Forelimb muscle (tissue), 1 donor: Measurements from ENCODE around the gene MAGOHB. TPM values are rescaled to one million over a fixed set of nuclear protein-coding genes. Genes with fewer than 3 reads are reported as not detected.
"Not testable (repeated sequence)": the region's sequence is repeated elsewhere in the genome, so short reads cannot be mapped to it uniquely, and the experiment has no call there.

ENCODE experiments used
- DNase-seq: peaks from one replicate; pipeline ENCODE4 v3.0.0-alpha.2; 2013; ENCODE audit warnings: low read depth
- polyA plus RNA-seq: library from polyadenylated mRNA; unstranded; fragments of 120-200 nt; gene quantifications from one replicate; pipeline ENCODE4 v1.2.1, GENCODE V29; 2013; ENCODE audit not compliant: insufficient read length

The MAGOHB gene
- polyA plus RNA-seq, 1 donor = 20.2 TPM

DNA sequence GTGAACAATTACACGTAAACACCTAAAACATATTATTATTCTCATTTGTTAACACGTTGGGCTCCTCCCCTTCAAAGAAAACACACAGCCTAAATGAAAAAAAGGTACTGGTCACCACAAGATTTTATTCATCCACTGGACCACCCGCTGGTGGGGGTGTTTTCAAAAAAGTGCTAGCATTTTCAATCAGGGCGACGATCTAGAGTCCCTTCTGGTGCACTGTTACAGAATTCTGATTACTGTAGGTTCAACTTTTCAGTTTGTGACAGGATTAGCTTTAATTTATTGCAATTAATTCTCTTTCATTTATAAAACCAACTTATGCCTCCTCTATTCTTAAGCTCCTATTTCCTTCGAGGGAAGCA is 443 bp downstream of the MAGOHB start:
- no peak for DNase-seq

GRCh38 chr12:10612110-10612509 is 1.3 kb downstream of the MAGOHB start:
- no peak for DNase-seq

- not testable (repeated sequence) for DNase-seq
These were observed 2.2 kb downstream of the MAGOHB start for GRCh38 chr12:10611258-10611657.

GRCh38 chr12:10610188-10610587 is 3.2 kb downstream of the MAGOHB start:
- DNase-seq = no peak

DNA sequence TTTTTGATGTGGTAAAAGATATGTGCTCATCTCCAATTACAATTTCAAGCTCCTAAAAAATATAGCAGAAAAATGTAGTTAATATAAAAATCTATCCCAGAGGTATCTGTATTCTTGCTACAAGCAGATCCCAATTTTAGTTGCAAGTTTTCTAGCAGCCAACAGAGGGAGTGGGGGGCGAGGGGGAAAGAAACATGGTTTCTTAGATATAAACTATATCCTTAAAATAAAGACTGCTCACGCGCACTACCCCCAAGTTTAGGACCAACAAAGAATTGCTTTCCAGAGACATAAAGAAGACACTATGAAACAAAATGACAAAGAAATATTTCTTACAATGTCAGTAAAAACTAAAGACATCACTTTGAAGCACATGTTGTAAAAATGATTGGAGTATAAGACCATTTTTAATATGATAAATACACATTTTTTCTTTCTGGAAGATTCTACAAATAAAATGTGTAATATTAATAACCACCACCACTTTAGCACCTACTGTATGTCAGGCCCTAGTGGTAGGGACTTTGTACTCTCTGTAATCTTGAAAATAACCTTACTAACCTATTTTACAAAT is 5.4 kb downstream of the MAGOHB start:
- no peak for DNase-seq

GRCh38 chr12:10601860-10602259 is 11.5 kb downstream of the MAGOHB start:
- no peak for DNase-seq

- DNase-seq = no peak
These were observed 12.4 kb downstream of the MAGOHB start for GRCh38 chr12:10600988-10601387.

DNA sequence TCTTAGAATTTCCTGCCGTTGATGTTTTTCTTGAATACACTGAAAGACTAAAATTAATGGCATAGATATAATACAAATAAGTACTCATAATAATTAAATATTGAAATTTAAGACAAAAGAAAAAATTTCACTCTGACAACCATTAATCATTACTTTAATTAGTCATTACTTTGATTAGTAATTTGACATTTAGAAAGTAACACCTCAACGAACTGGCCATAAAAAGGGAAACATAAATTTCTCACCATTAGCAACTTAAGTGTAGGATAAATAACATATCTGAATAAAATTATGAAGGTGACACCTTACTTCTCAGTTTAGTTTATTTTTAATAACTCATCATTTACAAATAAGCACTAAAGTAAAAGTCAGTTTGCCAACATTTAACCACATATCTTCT is 17.5 kb downstream of the MAGOHB start:
- no peak for DNase-seq

DNA sequence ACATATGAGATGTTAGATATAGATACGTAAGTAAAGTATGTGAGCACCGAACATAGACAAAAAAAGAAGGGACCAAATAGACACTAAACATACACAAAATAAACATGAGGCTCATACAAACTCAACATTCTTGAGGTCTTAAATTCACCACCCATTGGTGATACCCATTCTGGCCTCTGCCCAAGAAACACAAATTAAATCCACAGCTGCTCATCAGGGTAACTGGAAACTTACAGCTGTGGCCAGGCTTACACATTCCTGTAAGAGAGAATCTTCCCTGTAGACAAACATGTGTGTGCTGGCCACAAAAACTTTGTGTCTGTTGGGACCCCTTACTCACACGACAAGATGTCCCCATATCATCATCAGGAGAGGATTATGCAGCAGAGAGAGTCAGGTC is 22.4 kb downstream of the MAGOHB start:
- no peak for DNase-seq

DNA sequence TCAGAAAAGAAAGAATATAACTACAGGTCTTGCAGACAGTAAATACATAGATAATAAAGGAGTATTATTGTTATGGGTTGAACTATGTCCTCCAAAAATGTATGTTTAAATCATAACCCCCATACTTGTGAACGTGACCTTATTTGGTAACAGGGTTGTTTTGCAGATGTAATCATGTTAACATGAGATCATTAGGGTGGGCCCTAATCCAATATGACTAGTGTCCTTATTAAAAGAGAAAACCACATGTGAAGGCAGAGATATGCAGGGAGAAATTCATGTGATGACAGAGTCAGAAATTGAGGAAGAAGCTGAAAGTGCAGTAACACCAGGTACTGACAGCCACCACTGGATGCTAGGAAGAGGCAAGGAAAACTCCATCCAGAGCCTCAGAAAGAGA is 29.0 kb downstream of the MAGOHB start:
- DNase-seq = no peak

GRCh38 chr12:10582704-10583103 is 30.7 kb downstream of the MAGOHB start:
- DNase-seq = no peak

DNA sequence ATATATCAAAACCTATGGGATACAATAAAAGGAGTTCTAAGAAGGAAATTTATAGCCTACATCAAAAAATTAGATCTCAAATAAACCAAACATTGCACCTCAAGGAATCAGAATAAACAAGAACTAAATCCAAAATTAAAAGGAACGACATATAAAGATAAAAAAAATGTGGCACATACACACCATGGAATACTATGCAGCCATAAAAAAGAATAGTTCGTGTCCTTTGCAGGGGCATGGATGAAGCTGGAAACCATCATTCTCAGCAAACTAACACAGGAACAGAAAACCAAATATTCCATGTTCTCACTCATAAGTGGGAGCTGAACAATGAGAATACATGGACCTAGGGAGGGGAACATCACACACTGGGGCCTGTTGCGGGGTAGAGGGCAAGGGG is 31.3 kb downstream of the MAGOHB start:
- DNase-seq = not testable (repeated sequence)

GRCh38 chr12:10574307-10574706 is 39.1 kb downstream of the MAGOHB start:
- no peak for DNase-seq

- DNase-seq = not testable (repeated sequence)
These were observed 41.4 kb downstream of the MAGOHB start for GRCh38 chr12:10572021-10572490.

DNA sequence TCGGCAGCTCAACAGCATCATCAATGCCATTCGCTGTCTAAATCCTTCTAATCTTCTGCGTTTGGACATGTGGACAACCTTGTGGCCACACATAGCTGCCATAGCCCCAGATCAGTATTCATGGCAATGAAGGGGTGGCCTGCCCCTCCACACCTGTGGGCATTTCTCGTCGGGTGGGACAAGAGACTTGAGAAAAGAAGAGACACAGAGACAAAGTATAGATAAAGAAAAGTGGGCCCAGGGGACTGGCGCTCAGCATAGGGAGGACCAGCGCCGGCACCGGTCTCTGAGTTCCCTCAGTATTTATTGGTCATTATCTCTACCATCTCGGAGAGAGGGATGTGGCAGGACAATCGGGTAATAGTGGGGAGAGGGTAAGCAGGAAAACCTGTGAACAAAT is 42.3 kb downstream of the MAGOHB start:
- no peak for DNase-seq

GRCh38 chr12:10567813-10568212 is 45.6 kb downstream of the MAGOHB start:
- no peak for DNase-seq

- DNase-seq = no peak
These were observed 49.4 kb downstream of the MAGOHB start for GRCh38 chr12:10563966-10564365.

- no peak for DNase-seq
These were observed 50.4 kb downstream of the MAGOHB start for GRCh38 chr12:10563002-10563401.

GRCh38 chr12:10562306-10562933 is 51.0 kb downstream of the MAGOHB start:
- DNase-seq = peak; percentile 8

DNA sequence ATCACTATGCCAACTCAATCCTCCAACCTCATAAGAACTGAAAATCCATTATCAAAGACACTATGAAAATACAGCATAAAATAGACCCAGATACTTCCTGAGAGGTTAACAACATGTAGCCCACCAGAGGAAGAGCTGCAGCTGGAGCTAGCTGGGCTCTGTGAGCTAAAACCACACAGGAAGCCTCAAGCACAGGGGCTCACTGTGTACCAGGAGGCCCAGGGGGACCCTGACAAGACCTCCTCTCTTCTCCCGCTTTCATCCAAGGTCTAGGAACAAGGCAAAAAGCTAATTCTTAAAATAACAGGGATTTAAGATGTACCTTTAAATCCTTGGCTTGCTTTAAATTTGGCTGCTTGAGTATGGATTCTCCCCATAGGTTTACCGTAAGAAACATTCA is 54.2 kb downstream of the MAGOHB start:
- DNase-seq = no peak

GRCh38 chr12:10558789-10559188 is 54.6 kb downstream of the MAGOHB start:
- DNase-seq = no peak

DNA sequence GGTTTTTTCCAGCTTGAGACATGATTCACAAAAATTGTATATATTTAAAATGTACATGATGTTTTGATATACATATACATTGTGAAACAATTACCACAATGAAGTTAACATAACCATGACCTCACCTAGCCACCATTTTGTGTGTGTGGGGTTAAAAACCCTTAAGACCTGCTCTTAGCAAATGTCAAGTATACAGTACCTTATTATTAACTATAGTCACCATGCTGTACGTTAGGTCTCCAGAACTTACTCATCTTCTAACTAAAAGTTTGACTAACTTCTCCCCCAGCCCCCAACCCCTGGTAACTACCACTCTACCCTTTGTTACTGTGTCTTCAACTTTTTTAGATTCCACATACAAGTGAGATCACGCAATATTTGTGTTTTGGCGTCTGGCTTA is 55.1 kb downstream of the MAGOHB start:
- DNase-seq = no peak

GRCh38 chr12:10557766-10558165 is 55.6 kb downstream of the MAGOHB start:
- no peak for DNase-seq

GRCh38 chr12:10557329-10557728 is 56.1 kb downstream of the MAGOHB start:
- no peak for DNase-seq
